ENCODE measurements around the gene IRAK1.
"Not testable (repeated sequence)": the region's sequence is repeated elsewhere in the genome, so short reads cannot be mapped to it uniquely, and the experiment has no call there.

Gene IRAK1

GRCh38 chrX:153999359-154000037 is 20.2 kb downstream of the IRAK1 start:
- DNase-seq (ENCODE audit: low read depth in 4 of 4, low spot score in 1 of 4), result no peak

- no peak for DNase-seq (ENCODE audit: low read depth in 4 of 4, low spot score in 1 of 4)
These were observed 24.2 kb downstream of the IRAK1 start for GRCh38 chrX:153995504-153995903.

- not testable (repeated sequence) for DNase-seq (ENCODE audit: low read depth in 4 of 4, low spot score in 1 of 4)
These were observed 25.3 kb downstream of the IRAK1 start for GRCh38 chrX:153994398-153994797.

GRCh38 chrX:153993978-153994377 is 25.7 kb downstream of the IRAK1 start:
- no peak for DNase-seq (ENCODE audit: low read depth in 4 of 4, low spot score in 1 of 4)

GRCh38 chrX:153993079-153993478 is 26.6 kb downstream of the IRAK1 start:
- no peak for DNase-seq (ENCODE audit: low read depth in 4 of 4, low spot score in 1 of 4)

- no peak for DNase-seq (ENCODE audit: low read depth in 4 of 4, low spot score in 1 of 4)
These were observed 27.5 kb downstream of the IRAK1 start for GRCh38 chrX:153992180-153992579.

GRCh38 chrX:153991013-153991580 is 28.6 kb downstream of the IRAK1 start:
- no peak for DNase-seq (ENCODE audit: low read depth in 4 of 4, low spot score in 1 of 4)

- no peak for DNase-seq (ENCODE audit: low read depth in 4 of 4, low spot score in 1 of 4)
These were observed 29.6 kb downstream of the IRAK1 start for GRCh38 chrX:153989973-153990655.

- no peak for DNase-seq (ENCODE audit: low read depth in 4 of 4, low spot score in 1 of 4)
These were observed 31.2 kb downstream of the IRAK1 start for GRCh38 chrX:153988493-153988892.

GRCh38 chrX:153984351-153985178 is 35.1 kb downstream of the IRAK1 start:
- DNase-seq (ENCODE audit: low read depth in 4 of 4, low spot score in 1 of 4), result peak in 2 of 4 experiments; percentile 39 to 40

GRCh38 chrX:153983321-153983801 is 36.3 kb downstream of the IRAK1 start:
- DNase-seq (ENCODE audit: low read depth in 4 of 4, low spot score in 1 of 4), result no peak

GRCh38 chrX:153981771-153982533 is 37.8 kb downstream of the IRAK1 start:
- DNase-seq (ENCODE audit: low read depth in 4 of 4, low spot score in 1 of 4), result peak in 2 of 4 experiments; percentile 38 to 55

GRCh38 chrX:153981231-153981630 is 38.5 kb downstream of the IRAK1 start:
- DNase-seq (ENCODE audit: low read depth in 4 of 4, low spot score in 1 of 4), result no peak

- DNase-seq (ENCODE audit: low read depth in 4 of 4, low spot score in 1 of 4), result not testable (repeated sequence)
These were observed 39.3 kb downstream of the IRAK1 start for GRCh38 chrX:153980394-153980793.

- no peak for DNase-seq (ENCODE audit: low read depth in 4 of 4, low spot score in 1 of 4)
These were observed 44.9 kb downstream of the IRAK1 start for GRCh38 chrX:153974726-153975286.

GRCh38 chrX:153974003-153974725 is 45.5 kb downstream of the IRAK1 start:
- no peak for DNase-seq (ENCODE audit: low read depth in 4 of 4, low spot score in 1 of 4)

- DNase-seq (ENCODE audit: low read depth in 4 of 4, low spot score in 1 of 4), result no peak
These were observed 46.3 kb downstream of the IRAK1 start for GRCh38 chrX:153973127-153974002.

GRCh38 chrX:153972368-153973126 is 47.2 kb downstream of the IRAK1 start, which contains the start of gene TMEM187:
TSS of gene TMEM187 (plus strand) at chrX:153972754. CDS start at chrX:153982063, 9,309 bp downstream.
- DNase-seq (ENCODE audit: low read depth in 4 of 4, low spot score in 1 of 4), result peak; percentile 63 to 82 (median 75)

Measured in stimulated activated CD4-positive, alpha-beta T cell treated with anti-CD3 and anti-CD28 coated beads, Interleukin-1b, Interleukin-23, amount 100 ng/mL, for 24 hours (primary cell).